Testis (tissue), 3 donors: ENCODE measurements around the gene CHMP1A. TPM values are rescaled to one million over a fixed set of nuclear protein-coding genes. Genes with fewer than 3 reads are reported as not detected.

ENCODE experiments used
- DNase-seq: peaks from one replicate; pipeline ENCODE4 v3.0.0-alpha.2; 2019
- H3K27ac ChIP-seq, 2 donors: fragments of 200-600 bp; sonication (generic); one replicate each; pipeline ENCODE4 v1.5.1; 2019
- H3K27me3 ChIP-seq: fragments of 200-600 bp; sonication (generic); one replicate; pipeline ENCODE4 v1.5.1; 2019
- H3K36me3 ChIP-seq: fragments of 200-600 bp; sonication (generic); one replicate; pipeline ENCODE4 v1.5.1; 2017; ENCODE audit warnings: low read depth; ENCODE audit errors: missing control alignments
- H3K4me1 ChIP-seq: fragments of 200-600 bp; sonication (generic); one replicate; pipeline ENCODE4 v1.5.1; 2019
- H3K4me3 ChIP-seq, 2 donors: fragments of 200-600 bp; sonication (generic); one replicate each; pipeline ENCODE4 v1.5.1; 2017 to 2019
- H3K9me3 ChIP-seq: fragments of 200-600 bp; sonication (generic); one replicate; pipeline ENCODE4 v1.5.1; 2017
- POLR2A ChIP-seq: fragments of 450-650 bp; IDR thresholded peaks from one replicate; pipeline ENCODE4 v1.6.1; 2017; ENCODE audit warnings: antibody characterized with exemption, mild to moderate bottlenecking, moderate library complexity
- WGBS, 2 donors: methylation state at CpG; one replicate each; pipeline ENCODE4 v1.1.5; 2018; 5-methylcytosine and 5-hydroxymethylcytosine counted together
- intact Hi-C: fragments of 100-400 bp; cut with DNase I; formaldehyde crosslinking; loops from one replicate; pipeline ENCODE4 v1.15.1; 2023; ENCODE audit warnings: low total_unique reads
- polyA plus RNA-seq: library from polyadenylated mRNA; stranded (reverse); fragments of 350-450 nt; fragmentation: Illumina TruSeq; extraction: RNeasy Lipid Tissue Mini Kit (QIAGEN cat#74804); gene quantifications from one replicate; pipeline ENCODE4 v1.2.3, GENCODE V29; 2014; ENCODE audit warnings: low read depth, low replicate concordance; ENCODE audit not compliant: insufficient read depth
- total RNA-seq, 2 donors: library from RNA; depleted of rRNA; stranded (reverse); fragments of >200 nt; gene quantifications; one replicate each; pipeline ENCODE4 v1.2.3, GENCODE V29; 2016
- TF ChIP-seq, protein P1 (sequence below), 3 experiments: fragments of 450-650 bp in 2 of 3; fragments of 200-600 bp in 1 of 3; sonication (generic) in 1 of 3; IDR thresholded peaks; one replicate each; pipeline ENCODE4 v1.5.1; 2016 to 2019; ENCODE audit warnings: antibody characterized with exemption in 3 of 3, mild to moderate bottlenecking in 2 of 3, moderate library complexity in 1 of 3

Gene CHMP1A
- total and polyA plus RNA-seq, 3 donors from 2014 or later: 90.0 to 123 (median 106) TPM

DNA sequence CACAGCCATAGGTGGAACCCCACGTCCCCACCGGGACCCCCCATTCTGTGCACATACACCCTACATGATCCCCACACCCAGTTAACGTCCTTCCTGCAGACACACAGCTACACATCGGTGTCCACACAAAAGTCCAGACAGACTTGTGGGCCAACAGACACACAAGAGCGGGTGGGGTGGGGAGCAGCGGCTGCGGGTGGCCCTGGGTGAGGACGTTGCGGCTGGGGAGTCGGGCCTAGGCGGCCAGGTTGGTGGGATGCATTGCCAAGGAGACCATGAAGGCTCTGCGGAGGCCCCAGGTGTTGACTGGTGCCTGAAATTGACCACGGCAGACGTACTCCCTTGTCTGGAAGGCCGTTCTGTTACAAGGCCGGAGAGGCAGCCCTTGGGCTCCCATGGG, 52.7 kb downstream of the CHMP1A start:
- Histone ChIP-seq H3K27me3 (no peaks in the 10 kb centered on the region), H3K9me3 (no peaks in the 10 kb centered on the region), H3K27ac (no peak overlapping the region), H3K4me1 (peaks cover 10% of the 10 kb centered on the region), H3K36me3 (no peaks in the 10 kb centered on the region), H3K4me3 (no peak overlapping the region)
- intact Hi-C loops: no loop called here
- TF ChIP-seq POLR2A: no peak
- TF ChIP-seq, protein P1, sequence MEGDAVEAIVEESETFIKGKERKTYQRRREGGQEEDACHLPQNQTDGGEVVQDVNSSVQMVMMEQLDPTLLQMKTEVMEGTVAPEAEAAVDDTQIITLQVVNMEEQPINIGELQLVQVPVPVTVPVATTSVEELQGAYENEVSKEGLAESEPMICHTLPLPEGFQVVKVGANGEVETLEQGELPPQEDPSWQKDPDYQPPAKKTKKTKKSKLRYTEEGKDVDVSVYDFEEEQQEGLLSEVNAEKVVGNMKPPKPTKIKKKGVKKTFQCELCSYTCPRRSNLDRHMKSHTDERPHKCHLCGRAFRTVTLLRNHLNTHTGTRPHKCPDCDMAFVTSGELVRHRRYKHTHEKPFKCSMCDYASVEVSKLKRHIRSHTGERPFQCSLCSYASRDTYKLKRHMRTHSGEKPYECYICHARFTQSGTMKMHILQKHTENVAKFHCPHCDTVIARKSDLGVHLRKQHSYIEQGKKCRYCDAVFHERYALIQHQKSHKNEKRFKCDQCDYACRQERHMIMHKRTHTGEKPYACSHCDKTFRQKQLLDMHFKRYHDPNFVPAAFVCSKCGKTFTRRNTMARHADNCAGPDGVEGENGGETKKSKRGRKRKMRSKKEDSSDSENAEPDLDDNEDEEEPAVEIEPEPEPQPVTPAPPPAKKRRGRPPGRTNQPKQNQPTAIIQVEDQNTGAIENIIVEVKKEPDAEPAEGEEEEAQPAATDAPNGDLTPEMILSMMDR (IDR thresholded peaks at IDR 0.05): no peak
- DNase-seq: no peak
- 86 to 94% methylated on average over 2 to 16 of the region's 16 CpGs for WGBS, 2 donors

DNA sequence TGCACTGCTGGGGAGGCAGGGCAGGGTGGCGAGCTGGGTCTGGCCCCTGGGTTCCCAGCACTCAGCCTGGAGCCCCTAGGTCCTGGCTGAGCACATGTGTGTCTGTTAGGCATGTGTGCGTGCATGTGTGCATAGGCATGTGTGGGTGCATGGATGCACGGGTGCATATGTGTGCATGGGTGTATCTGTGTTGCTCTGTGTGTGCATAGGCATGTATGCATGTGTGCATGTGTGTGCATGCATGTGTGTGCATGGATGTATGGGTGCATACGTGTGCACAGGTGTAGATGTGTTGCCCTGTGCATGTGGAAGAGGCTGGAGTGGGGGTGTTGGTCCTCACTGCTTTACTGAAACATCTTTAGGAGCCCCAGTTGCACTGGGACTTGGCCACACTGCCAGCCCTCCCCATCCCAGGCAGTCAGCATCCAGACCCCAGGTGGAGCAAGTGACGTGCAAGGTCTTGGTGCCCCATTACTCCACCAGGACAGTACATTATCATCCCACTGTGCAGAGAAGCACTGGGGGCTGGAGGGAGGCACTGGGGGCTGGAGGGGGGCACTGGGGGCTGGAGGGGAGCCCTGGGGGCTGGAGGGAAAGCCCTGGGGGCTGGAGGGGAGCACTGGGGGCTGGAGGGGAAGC, 54.4 kb downstream of the CHMP1A start:
- Histone ChIP-seq H3K27ac (no peak overlapping the region), H3K36me3 (no peaks in the 10 kb centered on the region), H3K9me3 (no peaks in the 10 kb centered on the region), H3K4me3 (no peak overlapping the region), H3K27me3 (no peaks in the 10 kb centered on the region), H3K4me1 (peaks cover 10% of the 10 kb centered on the region)
- TF ChIP-seq, protein P1 (IDR thresholded peaks at IDR 0.05): no peak
- no peak for TF ChIP-seq POLR2A
- DNase-seq: no peak
- intact Hi-C loops: no loop called here
- 76 to 80% methylated on average over 1 to 4 of the region's 5 CpGs for WGBS, 2 donors

DNA sequence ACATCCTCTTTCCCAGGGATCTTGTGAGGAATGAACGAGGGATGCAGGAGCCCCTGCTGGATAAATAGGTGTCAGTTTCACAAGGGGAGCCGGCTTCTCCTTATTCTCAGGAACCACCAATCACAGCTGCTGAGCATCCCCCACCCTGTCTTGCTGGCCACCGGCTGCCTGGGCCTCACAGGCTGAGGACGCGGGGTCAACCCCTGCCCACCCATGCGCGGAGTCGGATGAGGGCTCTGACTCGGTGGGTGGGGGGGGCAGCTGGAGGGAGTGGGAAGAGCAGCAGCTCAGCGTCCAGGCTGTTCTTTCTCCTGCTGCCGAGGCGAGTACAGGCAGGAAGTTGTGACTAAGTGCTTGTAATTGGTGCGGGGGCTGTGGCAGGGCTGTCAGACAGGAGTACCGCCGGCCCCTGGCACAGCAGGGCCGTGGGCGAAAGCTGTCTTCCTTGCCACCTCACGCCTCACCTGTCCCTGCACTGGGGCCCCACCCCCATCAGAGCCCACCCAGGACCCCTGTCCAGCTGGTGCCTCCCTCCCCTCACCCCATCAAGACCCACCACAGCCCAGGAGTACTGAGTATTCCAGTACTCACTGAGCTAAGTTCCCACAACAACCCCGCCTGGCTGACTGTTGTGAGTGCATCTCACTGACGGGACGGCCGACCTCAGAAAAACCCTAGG, 55.1 kb downstream of the CHMP1A start:
- no peak overlapping the region for H3K27ac ChIP-seq
- H3K27me3 ChIP-seq: no peaks in the 10 kb centered on the region
- WGBS, 2 donors: 27 to 60% methylated on average over 8 to 22 of the region's 22 CpGs
- peak; percentile 51 for DNase-seq
- no peak overlapping the region for H3K4me3 ChIP-seq
- intact Hi-C loops: no loop called here
- H3K9me3 ChIP-seq: no peaks in the 10 kb centered on the region
- H3K4me1 ChIP-seq: peaks cover 10% of the 10 kb centered on the region
- H3K36me3 ChIP-seq: no peaks in the 10 kb centered on the region
- TF ChIP-seq, protein P1 (IDR thresholded peaks at IDR 0.05): no peak
- TF ChIP-seq POLR2A: no peak

DNA sequence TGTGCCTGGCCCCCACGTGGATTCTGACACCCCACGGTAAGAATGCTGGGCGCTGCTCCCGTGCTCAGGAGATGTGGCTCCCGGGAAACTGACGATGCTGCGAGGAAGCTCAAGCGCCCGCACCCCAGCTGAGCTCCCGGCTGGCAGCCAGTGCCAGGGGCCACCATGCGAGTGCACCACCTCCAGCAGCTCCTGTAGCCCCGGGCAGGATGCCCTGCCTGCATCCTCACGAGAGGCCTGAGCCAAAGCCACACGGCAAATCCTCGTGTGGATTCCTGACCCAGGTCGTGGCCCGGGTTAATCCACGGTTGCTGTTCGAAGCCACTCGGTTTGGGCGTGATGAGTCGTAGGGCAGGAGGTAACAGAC, 55.6 kb downstream of the CHMP1A start:
- TF ChIP-seq, protein P1 (IDR thresholded peaks at IDR 0.05): no peak
- no peak for TF ChIP-seq POLR2A
- intact Hi-C loops: no loop called here
- 59 to 67% methylated on average over 1 to 22 of the region's 22 CpGs for WGBS, 2 donors
- Histone ChIP-seq H3K4me1 (peaks cover 10% of the 10 kb centered on the region), H3K36me3 (no peaks in the 10 kb centered on the region), H3K9me3 (no peaks in the 10 kb centered on the region), H3K4me3 (no peak overlapping the region), H3K27ac (no peak overlapping the region), H3K27me3 (no peaks in the 10 kb centered on the region)
- no peak for DNase-seq

DNA sequence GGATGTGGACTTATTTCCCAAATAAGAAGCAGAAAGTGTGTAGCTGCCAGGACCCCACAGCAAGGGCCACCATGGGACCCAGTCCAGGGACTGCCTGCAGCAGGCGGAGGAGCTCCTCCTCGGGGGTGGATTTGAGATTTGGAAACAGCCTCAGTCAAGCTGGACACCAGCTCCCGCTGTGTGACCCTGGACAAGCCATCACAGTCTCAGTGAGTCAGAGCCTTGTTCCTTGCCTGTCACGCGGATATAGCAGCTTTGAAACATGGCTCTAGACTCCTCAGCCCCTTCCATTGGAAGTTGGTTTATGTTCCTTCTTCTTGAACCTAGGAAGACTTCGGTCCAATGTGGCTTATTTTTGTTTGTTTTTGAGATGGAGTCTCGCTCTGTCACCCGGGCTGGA, 56.6 kb downstream of the CHMP1A start:
- Histone ChIP-seq H3K36me3 (no peaks in the 10 kb centered on the region), H3K27ac (no peak overlapping the region), H3K4me1 (peaks cover 10% of the 10 kb centered on the region), H3K27me3 (no peaks in the 10 kb centered on the region), H3K9me3 (no peaks in the 10 kb centered on the region), H3K4me3 (no peak overlapping the region)
- intact Hi-C loops: no loop called here
- no peak for TF ChIP-seq POLR2A
- TF ChIP-seq, protein P1 (IDR thresholded peaks at IDR 0.05): no peak
- no peak for DNase-seq
- WGBS, 2 donors: 67 to 69% methylated on average over 8 of the region's 8 CpGs
